Measurements from ENCODE around the gene ACADL.
A peak's percentile ranks its signal among the peaks of the same experiment; 100 is the strongest.

ACADL gene

GRCh38 chr2:210170196-210170445, 55.1 kb downstream of the ACADL start:
- DNase-seq (ENCODE audit: low read depth), result no peak

- DNase-seq (ENCODE audit: low read depth), result peak; percentile 72
These were observed 55.6 kb downstream of the ACADL start for GRCh38 chr2:210169516-210170195.

GRCh38 chr2:210167227-210167626, 58.0 kb downstream of the ACADL start:
- peak; percentile 7 for DNase-seq (ENCODE audit: low read depth)

GRCh38 chr2:210162466-210163124, 62.7 kb downstream of the ACADL start:
- no peak for DNase-seq (ENCODE audit: low read depth)

- DNase-seq (ENCODE audit: low read depth), result no peak
These were observed 66.2 kb downstream of the ACADL start for GRCh38 chr2:210159059-210159458.

- no peak for DNase-seq (ENCODE audit: low read depth)
These were observed 67.0 kb downstream of the ACADL start for GRCh38 chr2:210158236-210158635.

- DNase-seq (ENCODE audit: low read depth), result no peak
These were observed 67.7 kb downstream of the ACADL start for GRCh38 chr2:210157526-210157925.

- no peak for DNase-seq (ENCODE audit: low read depth)
These were observed 77.6 kb downstream of the ACADL start for GRCh38 chr2:210147614-210148013.

Measured in EH (cell line).